GM19239 (cell line): Measurements from ENCODE around the gene TRPV2.
"Not testable (repeated sequence)": the region's sequence is repeated elsewhere in the genome, so short reads cannot be mapped to it uniquely, and the experiment has no call there.

Experiments
- DNase-seq: peaks from one replicate; pipeline ENCODE4 v3.0.0; 2011; ENCODE audit warnings: low spot score; ENCODE audit not compliant: insufficient read length
- FAIRE-seq: peaks from 2 replicates; lab custom pipeline; 2011; peaks lifted over from hg19 to GRCh38; lab: Jason Lieb, UNC

Gene TRPV2

DNA sequence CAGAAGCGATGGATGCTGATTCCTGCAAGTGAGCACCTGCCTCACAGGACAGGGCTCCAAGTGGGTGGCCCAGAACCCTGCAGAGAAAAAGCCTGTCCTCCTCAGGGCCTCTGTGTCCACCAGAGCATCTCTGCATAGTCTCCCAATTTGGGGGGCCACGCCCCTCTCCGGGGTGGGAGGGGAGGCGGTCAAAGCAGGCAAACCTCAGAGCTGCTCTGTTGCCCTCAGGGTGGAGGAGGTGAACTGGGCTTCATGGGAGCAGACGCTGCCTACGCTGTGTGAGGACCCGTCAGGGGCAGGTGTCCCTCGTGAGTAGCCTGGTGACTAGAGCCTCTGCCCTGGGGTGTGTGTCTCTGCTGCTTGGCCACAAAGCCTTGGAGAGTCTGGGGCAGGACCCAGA is 19.3 kb downstream of the TRPV2 start:
- no peak for FAIRE-seq
- no peak for DNase-seq

DNA sequence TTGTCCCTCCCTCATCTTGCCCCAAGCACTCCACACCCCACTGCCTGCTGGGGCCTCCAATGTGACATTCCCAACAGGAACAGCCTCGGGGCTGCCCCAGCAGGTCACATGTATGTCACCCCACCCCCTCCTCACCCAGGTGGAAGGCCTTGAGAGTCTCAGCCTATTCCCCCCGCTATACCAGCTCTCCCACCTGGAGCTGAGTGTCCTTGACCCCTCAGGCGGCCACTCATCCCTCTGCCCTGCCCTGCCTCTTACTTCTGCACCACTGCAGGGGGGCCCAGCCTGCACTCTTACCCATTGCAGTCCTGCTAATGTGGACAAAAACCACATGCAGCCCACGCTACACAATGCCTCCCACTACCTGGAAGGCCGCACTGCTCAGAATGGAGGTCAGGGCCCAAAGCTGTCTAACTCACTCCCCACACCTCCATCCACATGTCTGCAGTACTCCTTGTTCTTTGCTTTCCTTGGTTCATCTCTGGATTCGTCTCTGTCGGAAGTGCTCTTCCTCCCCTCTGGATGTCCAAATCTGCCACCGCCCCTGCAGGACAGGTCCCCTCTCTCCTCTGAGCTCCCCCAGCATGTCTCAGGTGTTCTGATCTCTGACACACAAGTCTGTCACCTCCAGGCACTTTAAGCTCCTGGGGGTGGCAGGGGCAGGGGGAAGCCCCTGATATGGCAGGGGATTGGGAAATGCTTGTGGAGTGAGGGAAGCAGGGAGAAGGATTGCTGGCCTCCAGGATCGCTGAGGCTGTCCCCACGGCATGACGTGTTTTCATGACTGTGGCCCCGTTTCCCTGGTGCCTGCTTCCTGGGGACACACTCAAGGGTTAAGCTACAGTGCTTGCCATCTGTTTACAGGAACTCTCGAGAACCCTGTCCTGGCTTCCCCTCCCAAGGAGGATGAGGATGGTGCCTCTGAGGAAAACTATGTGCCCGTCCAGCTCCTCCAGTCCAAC is 20.8 kb downstream of the TRPV2 start:
- DNase-seq (no peak), FAIRE-seq (no peak)

DNA sequence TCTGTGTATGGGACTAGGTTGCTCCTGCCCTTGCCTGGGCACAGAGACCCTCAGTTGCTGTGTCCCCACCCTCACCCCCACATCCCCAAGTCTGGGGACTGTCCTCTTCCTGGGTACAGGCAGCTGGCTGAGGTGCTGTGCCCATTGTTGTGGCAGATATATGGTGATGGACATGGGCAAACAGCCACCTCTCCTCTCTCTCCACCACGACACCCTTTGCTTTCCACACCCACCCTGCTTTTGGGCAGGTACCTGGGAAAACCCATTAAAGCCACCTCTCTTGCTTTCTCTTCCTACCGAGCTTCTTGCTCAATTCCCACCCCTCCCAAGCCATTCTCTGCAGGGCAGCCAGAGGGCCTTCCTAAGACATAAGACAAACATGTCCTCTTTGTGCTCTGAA is 21.7 kb downstream of the TRPV2 start:
- DNase-seq (no peak), FAIRE-seq (no peak)

DNA sequence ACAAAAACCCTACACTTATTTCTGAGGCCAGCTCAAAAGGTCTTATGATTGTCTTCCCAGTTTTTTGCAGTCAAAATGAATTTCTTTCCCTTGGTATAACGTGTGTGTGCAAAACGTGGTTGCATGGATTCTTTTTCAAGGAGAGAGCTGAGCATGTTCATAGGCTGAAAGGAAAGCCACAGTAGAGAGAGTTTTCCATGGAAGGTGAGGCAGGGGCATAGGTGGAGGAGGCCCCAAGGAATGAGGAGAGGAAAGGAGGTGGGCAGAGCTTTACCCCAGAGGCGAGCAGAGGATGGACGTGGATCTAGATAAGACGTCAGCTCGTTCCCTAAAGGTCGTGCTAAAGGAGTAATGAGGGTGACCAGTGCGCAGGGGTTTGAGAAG is 22.8 kb downstream of the TRPV2 start:
- DNase-seq (no peak), FAIRE-seq (peak; percentile 23)

DNA sequence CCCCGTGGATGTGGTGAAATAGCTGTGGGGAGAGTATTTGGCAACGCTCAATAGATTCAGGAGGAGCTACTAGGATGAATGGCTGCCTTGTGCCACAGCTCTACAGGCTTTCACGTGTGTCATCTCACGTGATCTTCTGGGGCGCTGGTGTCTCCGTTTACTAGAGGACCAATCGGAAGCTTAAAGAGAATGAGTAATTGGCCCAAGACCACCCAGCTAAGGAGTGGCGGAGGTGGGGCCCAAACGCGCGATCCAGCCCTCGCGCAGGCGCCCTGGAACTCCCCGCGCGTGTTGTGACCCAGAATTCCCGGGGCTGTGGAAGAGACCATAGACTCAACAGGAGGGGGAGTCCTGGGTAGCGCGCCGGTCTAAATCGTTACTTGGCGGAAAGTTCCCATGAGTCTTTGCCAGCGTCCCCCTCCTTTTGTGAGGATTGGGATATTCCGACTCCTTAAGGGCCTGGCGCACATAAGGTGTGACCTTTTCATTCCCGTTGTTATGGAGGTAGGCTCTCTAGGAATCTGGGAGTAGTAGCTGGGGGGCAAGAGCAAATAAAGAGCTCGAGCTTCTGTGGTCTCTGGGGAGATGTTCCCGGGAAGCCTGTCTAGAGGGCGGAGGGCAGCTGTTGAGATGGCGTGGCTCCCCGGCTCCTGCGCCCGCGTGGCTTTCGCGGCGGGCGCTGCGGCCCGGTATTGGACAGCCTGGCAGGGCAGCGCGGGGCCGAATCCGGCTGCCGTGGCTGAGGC is 23.4 kb downstream of the TRPV2 start:
- DNase-seq (peak; percentile 96), FAIRE-seq (peak; percentile 98)

DNA sequence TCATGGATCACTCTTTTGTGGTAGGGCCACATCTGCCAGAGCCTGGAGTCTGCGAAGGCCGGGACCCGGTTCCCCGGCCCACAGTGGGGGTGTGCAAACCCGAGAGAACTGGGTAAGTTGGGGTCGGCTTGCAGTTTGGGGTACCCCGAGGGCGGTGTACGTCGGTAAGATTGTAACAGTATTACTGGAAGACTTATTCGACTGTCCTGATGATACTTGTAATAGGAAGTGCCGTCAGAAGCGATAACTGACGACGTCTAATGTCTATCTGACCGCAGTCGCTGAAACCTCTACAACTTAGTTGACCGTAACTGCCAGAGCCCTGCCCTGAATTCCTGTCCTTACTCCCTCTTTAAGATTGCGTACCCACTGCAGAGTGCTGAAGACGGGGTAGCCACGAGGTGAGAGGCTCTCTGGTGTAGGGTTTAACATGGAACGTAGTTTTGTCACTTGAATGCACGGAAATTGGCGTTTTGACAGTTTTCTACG is 24.0 kb downstream of the TRPV2 start:
- FAIRE-seq (no peak), DNase-seq (no peak)

DNA sequence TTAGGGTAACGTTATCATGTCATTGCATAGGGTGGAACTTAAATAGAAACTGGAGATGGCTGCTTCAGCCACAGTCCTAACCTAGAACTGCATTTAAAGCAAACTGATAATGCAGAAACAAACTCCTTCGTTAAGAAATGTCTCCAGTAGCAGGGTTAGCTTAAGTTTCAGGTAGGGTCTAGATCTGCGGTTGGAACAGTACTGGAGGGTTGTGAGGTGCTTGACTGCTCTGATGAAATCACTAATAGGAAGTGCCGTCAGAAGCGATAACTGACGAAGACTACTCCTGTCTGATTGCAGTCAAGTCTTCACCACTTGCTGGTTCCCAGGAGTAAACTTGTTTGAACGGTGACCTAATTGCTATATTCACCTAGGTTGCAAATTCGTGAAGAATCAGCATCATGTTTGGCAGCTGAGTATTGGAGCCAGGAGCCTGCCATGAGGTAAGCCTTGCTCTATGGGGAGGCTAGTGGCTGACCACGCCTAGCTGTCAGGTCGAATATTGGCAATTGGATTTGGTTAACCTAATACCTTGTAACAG is 24.5 kb downstream of the TRPV2 start:
- DNase-seq (no peak), FAIRE-seq (peak; percentile 86)

DNA sequence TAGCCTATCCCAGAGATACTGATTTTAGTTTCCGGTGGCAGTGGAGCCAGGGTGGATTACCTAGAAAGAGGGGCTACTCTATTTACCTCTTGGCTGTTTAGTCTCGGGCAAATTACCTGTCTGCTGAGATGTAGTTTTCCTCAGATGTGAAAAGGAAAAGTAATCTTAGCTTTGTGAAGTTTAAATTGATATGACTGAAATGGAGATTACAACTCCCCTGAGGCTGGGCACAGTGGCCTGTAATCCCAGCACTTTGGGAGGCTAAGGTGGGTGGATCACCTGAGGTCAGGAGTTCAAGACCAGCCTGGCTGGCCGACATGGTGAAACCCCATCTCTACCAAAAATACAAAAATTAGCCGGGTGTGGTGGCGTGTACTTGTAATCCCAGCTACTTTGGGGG is 25.0 kb downstream of the TRPV2 start:
- FAIRE-seq, DNase-seq: not testable (repeated sequence)

DNA sequence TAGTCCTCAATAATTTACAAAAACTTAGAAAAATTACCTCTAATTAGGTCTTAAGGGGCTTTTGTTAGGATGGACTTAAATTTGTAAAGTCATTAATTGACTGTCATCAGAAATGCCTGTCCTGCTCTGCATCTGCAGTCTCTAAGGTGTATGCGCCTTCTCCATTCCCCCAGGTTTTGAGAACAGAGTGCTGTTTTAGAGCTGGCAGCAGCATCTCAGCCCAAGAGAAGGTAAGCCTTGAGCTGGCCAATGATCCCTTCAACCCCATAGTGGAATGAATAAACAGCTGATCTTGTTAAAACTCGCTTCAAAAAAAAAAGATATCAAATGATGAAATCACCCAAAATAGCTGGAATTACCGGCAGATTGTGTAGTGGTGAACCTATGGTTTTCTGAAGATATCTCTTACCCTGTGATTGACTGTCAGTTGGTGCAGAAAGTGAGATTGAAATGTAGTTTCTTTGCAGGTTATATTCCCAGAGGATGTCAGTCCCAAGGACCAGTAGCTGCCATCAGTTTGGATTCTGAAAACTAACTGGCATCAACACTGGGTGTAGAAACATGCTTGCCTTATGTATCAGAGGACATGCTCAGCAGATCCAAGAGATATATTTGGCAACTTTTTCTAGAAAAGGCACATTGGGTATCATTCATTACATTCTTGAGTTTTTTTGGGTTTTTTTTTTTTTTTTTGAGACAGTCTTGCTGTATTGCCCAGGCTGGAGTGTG is 25.7 kb downstream of the TRPV2 start:
- FAIRE-seq (no peak), DNase-seq (no peak)

DNA sequence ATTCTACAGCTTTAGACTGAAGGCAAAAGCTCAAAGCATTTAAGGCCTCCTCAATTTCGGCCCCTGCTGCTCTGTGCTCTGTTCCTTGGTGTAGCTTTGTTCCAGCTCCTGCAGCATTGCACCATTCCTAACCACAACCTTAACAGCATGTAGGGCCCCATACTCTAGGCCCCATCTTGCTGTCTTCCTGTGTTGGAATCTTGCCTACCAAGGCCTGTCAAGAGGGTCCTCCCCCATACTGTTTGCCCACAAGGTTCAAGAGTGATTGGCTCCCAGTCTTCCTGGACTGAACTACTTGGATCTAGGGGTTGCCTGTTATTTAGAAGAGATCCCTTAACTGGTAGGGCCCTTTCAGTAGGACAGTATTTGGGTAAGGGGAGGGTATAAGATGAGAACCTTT is 26.8 kb downstream of the TRPV2 start:
- FAIRE-seq (no peak), DNase-seq (no peak)

DNA sequence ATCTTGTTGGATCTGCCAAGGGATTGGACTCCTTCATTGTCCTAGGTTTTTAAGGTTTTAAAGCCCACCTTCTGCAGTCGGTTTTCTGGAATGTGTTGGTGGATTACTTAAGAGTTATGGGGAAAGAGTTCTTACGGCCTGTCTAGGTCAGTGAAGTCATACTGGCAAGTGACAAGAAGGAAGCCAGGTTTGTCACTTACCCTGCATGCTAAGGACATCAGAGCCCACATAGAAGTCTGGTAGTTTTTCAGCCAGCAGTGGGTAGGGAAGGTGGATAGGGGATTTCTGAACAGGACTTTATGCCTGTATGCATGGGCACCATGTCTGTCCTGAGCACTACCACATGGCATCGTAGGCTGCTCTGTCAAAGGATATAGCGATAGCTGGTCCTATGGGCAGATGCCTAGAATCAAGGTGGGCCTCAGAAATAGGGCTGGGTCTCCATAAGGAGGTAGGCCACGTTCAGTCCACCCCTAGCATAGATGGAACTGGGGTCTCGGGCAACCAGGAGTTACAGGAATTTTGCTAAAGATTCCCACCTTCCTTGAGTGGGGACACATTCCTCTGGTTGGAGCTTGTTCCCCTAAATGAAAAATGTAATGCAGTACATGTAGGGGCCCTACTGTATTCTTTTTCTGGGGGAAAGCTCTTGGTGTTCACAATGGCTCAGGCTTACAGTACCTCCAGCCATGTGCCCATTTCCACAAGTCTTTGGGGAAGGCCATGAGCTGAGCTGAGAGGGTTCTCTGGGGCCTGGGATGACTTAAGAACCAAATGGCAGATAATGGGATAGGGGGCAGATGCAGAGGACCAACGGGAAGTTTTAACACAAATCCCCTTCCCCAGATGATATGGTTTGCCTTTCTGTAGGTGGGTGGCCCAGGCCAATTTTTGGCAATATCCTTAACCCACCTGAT is 27.5 kb downstream of the TRPV2 start:
- no peak for FAIRE-seq
- no peak for DNase-seq

DNA sequence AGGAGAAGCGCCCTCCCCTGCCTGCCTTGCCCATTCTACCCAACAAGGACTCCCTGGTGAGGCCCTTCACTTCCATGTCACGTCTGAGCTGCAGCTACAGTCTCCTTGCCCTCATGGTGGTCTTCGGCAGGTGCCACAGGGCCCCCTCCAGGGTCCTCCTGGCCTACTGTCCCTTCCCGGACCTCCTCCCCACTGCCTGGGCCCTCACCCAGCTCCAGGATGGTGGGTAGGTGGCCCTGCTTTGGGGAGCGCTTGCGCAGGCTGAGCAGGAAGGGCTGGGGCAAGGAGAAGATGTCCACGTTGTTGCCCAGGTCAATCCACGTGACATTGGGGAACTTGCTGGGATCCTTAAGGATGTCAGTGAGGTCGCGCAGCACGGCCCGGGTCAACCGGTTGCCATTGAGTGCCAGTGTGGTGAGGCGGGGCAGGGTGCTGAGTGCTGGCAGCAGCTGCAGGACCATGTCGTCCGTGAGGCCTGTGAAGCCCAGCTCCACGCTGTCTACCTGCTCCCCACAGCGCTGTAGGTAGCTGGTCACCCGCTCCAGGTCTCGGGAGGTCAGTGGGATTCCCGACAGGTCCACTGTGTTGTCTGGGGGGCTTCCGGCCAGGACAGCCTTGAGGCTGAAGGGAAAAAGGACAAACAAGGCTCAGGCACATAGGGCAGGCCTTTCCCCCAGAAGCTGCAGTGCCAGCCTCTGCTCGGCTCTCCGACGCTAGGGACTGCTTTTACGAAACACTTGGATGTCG is 28.3 kb downstream of the TRPV2 start:
- DNase-seq (no peak), FAIRE-seq (no peak)

DNA sequence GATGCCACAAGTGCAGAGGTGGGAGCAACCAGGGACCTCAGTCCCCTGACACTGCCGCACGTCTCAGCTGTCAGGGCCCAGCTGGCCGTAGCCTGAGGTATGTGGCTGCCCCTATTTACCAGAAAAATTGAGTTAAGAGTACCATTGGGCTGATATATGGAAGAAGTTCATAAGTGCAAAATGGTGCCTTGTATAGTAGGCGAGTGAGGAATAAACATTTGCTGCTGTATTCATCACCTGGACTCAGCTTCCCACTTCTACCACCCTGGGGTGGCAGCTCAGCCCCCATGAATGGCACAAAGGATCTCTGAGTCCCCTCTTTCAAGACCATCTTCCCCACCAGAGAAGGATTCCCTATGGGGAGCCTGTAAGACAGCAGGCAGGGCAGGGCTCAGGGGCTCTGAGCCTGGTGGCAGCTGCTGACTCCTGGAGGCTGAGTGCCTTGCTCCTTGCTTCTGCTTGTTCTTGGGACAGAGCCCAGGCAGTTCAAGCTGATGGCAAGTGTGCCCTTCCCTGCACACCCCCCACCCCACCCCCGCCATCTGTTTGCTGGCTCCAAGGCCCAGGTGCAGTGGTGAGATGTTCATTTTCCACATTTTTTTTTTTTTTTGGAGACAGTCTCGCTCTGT is 29.0 kb downstream of the TRPV2 start:
- no peak for DNase-seq
- no peak for FAIRE-seq

DNA sequence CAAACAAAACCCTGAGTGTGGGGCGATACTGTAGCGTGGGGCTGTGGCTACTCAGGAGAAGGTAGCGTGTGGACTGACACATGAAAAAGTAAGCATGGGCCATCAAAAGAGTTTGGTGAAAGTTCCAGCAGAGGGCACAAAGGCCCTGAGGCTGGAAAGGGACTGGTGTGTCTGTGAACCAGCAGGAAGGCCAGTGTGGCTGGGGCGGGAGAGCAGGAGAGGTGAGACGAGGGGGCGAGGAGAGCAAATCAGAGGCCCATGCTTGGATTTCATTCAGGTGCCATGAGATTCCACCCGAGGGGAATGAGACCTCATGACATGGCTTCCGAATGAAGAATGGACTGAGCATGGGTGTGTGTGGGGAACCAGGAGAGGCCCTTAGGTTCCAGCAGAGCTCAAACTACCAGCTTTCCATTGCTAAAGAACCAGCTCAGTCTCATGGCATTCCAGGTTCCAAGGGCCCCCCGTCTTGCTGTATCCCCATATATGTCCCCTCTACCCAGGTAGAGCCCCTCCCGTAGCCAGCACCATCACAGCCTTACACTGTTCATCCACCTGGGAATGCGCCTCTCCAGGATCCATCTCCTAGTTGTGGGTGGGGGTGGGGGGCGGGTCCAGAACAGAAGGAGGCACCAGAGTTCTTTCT is 31.1 kb downstream of the TRPV2 start:
- DNase-seq (no peak), FAIRE-seq (no peak)

DNA sequence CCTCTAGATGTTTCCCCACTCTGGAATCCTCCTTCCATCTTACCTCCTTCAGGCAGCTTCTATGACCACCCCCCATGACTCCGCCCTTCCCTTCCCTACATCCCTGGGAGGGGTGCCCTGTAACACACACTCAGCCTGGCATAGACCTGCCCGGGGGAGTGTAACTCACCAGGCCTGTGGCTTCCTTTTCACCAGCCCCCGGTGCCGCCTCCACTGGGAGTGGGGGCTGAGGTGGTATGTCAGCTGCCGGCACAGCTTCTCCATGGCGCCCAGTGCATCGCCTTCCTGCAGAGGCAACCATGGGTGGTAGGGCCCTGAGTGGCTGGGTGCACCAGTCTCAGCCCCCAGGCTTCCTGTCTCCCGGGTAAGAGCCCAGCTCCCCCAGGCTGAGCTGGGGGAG is 32.3 kb downstream of the TRPV2 start:
- no peak for FAIRE-seq

DNA sequence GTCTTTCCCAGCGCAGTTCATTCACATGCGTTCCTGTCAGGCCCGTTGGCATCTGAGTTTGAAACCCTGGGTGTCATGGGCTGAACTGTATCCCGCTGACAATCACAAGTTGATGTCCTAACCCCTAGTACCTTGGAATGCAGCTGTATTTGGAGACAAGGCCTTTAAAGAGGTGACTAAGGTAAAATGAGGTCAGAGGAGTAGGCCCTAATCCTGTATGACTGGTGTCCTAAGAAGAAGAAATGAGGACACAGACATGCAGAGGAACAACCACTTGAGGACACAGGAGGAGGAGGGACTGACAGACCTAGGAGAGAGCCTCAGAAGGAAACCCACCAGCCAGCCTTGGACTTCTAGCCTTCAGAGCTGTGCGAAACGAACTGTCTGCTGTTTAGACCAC is 33.1 kb downstream of the TRPV2 start:
- DNase-seq (no peak), FAIRE-seq (no peak)

More for the DNA sequence above, 32.3 kb downstream of the TRPV2 start:
- no peak for DNase-seq

DNA sequence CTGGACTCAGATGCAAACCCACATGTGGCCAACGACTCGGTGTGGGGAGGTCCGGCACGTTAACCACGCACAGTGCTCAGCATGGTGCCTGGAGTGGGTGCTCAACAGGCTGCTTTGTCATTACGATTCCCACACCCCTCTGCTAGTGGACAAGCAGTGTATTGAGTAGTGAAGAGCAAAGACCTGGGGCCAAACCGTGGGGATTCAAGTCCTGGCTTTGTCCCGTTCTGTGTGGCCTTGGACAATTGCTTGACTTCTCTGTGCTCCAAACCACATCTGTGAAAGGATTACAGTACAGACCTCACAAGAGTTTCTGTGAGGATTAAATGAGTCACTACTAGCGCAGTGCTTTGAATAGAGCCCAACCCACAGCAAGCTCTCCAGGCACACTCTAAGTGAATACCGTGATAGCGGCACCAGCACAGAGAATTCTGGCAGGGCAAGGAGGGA is 33.8 kb downstream of the TRPV2 start:
- no peak for DNase-seq
- FAIRE-seq, result no peak

DNA sequence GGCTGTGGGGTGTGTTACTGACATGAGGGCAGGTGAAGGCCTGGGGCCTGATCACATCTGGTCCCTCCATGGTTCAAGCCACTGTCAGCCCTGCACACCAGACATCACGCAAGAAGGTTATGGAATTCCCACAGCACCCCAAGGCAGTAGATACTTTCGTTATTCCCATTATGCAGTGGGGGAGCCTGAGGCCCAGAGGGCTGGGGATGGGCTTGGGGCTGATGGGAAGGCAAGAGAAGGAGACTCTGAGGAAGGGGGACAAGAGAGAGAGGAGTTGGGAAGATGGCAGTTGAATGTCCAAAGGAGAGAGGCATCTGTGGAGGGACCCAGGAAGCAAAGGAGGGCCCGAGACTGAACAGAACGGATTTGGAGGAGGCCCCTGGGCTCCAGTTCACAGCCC is 34.7 kb downstream of the TRPV2 start:
- FAIRE-seq (no peak), DNase-seq (no peak)
